ENCODE data around the gene YAE1.

DNA sequence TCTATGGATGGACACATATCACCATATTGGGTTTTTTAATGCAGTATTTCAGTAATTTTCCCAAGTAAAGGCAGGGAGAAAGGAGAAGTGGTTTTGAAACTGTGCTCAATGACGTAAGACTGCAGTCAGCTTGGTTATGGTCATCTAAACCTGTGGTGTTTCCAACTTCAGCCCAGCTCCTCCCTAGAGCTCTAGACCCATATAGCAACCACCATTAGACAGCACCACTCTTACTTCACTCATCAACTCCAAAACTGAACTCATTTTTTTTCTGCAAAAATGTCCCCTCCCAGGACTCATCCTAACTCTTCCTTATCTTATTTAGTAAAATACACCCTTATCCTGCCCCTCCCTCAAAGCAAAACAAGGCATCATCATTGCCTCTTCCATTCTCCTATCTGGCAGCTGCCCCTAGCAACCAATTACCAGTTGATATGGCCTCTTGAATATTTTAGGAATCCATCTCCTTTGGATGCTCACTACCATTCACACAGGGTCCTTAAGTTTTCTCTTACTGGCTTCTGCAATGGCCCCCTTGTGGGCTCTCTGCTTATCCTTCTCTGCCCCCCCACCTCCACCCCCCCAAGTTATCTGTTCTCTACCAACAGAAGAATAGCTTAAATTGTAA is 55.7 kb downstream of the YAE1 start:
- TF ChIP-seq, protein P1, sequence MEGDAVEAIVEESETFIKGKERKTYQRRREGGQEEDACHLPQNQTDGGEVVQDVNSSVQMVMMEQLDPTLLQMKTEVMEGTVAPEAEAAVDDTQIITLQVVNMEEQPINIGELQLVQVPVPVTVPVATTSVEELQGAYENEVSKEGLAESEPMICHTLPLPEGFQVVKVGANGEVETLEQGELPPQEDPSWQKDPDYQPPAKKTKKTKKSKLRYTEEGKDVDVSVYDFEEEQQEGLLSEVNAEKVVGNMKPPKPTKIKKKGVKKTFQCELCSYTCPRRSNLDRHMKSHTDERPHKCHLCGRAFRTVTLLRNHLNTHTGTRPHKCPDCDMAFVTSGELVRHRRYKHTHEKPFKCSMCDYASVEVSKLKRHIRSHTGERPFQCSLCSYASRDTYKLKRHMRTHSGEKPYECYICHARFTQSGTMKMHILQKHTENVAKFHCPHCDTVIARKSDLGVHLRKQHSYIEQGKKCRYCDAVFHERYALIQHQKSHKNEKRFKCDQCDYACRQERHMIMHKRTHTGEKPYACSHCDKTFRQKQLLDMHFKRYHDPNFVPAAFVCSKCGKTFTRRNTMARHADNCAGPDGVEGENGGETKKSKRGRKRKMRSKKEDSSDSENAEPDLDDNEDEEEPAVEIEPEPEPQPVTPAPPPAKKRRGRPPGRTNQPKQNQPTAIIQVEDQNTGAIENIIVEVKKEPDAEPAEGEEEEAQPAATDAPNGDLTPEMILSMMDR (IDR thresholded peaks at IDR 0.05): no peak
- TF ChIP-seq EZH2 (IDR thresholded peaks at IDR 0.05; ENCODE audit: borderline replicate concordance, insufficient read depth, low read depth, low read length, poor library complexity, severe bottlenecking): no peak
